Liver (tissue), 9 donors: Measurements from ENCODE around the gene BTG4. TPM values are rescaled to one million over a fixed set of nuclear protein-coding genes. Genes with fewer than 3 reads are reported as not detected.

Source experiments
- DNase-seq: peaks from one replicate; pipeline ENCODE4 v3.0.0-alpha.2; 2017; ENCODE audit warnings: low spot score
- H3K27ac ChIP-seq, 2 donors: one replicate each; pipeline ENCODE4 v1.7.0; 2013; ENCODE audit warnings: inconsistent platforms in 2 of 2, low read length in 2 of 2, control low read depth in 1 of 2, low read depth in 1 of 2, mild to moderate bottlenecking in 1 of 2
- H3K27me3 ChIP-seq, 4 donors: one replicate each; pipeline versions ENCODE4 v1.6.1 to v1.7.0; 2013; ENCODE audit warnings: low read length in 3 of 4, inconsistent platforms in 1 of 4, mild to moderate bottlenecking in 1 of 4, moderate library complexity in 1 of 4; ENCODE audit not compliant: control insufficient read depth in 4 of 4, insufficient read depth in 4 of 4
- H3K36me3 ChIP-seq, 4 donors: one replicate each; pipeline versions ENCODE4 v1.6.1 to v1.7.0; 2013; ENCODE audit warnings: low read length in 3 of 4, mild to moderate bottlenecking in 3 of 4, low read depth in 1 of 4, moderate library complexity in 1 of 4; ENCODE audit not compliant: control insufficient read depth in 4 of 4, insufficient read depth in 3 of 4
- H3K4me1 ChIP-seq, 4 donors: one replicate each; pipeline versions ENCODE4 v1.6.1 to v1.7.0; 2013; ENCODE audit warnings: low read length in 3 of 4, mild to moderate bottlenecking in 3 of 4, moderate library complexity in 1 of 4; ENCODE audit not compliant: control insufficient read depth in 4 of 4, insufficient read depth in 4 of 4
- H3K4me3 ChIP-seq, 3 donors: one replicate each; pipeline versions ENCODE4 v1.6.1 to v1.7.0; 2013; ENCODE audit warnings: low read length in 3 of 3, control low read depth in 1 of 3, low read depth in 1 of 3, mild to moderate bottlenecking in 1 of 3
- H3K9ac ChIP-seq, 2 donors: one replicate each; pipeline ENCODE4 v1.7.0; 2013; ENCODE audit warnings: low read length in 2 of 2, mild to moderate bottlenecking in 2 of 2, moderate library complexity in 2 of 2, control low read depth in 1 of 2, low read depth in 1 of 2
- H3K9me3 ChIP-seq, 4 donors: one replicate each; pipeline versions ENCODE4 v1.6.1 to v1.7.0; 2013; ENCODE audit warnings: low read length in 3 of 4; ENCODE audit not compliant: control insufficient read depth in 4 of 4
- EGR1 ChIP-seq, 2 donors: IDR thresholded peaks; 2 replicates each; pipeline ENCODE4 v1.6.1; 2016 to 2018; ENCODE audit warnings: antibody characterized with exemption in 2 of 2, low read depth in 2 of 2
- FOXA1 ChIP-seq: IDR thresholded peaks from 2 replicates; pipeline ENCODE4 v1.6.1; 2016; ENCODE audit warnings: antibody characterized with exemption
- GABPA ChIP-seq, 2 donors: IDR thresholded peaks in 1 of 2; conservative IDR thresholded peaks in 1 of 2; 2 replicates each; pipeline ENCODE4 v1.6.1; 2016; ENCODE audit warnings: antibody characterized with exemption in 2 of 2, mild to moderate bottlenecking in 1 of 2, moderate library complexity in 1 of 2
- HNF4A ChIP-seq, 2 donors: conservative IDR thresholded peaks; 2 replicates each; pipeline ENCODE4 v1.6.1; 2016; ENCODE audit warnings: antibody characterized with exemption in 2 of 2, mild to moderate bottlenecking in 2 of 2
- HNF4G ChIP-seq: IDR thresholded peaks from 2 replicates; pipeline ENCODE4 v1.6.1; 2016; ENCODE audit warnings: antibody characterized with exemption
- JUND ChIP-seq, 2 donors: IDR thresholded peaks; 2 replicates each; pipeline ENCODE4 v1.6.1; 2016; ENCODE audit warnings: antibody characterized with exemption in 2 of 2
- NR2F2 ChIP-seq: IDR thresholded peaks from 2 replicates; pipeline ENCODE4 v1.6.1; 2016; ENCODE audit warnings: antibody characterized with exemption
- RAD21 ChIP-seq, 2 donors: IDR thresholded peaks; 2 replicates each; pipeline ENCODE4 v1.6.1; 2016; ENCODE audit warnings: antibody characterized with exemption in 2 of 2, mild to moderate bottlenecking in 2 of 2
- RXRA ChIP-seq, 2 donors: IDR thresholded peaks; 2 replicates each; pipeline ENCODE4 v1.6.1; 2017 to 2018; ENCODE audit warnings: antibody characterized with exemption in 2 of 2, mild to moderate bottlenecking in 1 of 2
- SP1 ChIP-seq: IDR thresholded peaks from 2 replicates; pipeline ENCODE4 v1.6.1; 2018; ENCODE audit warnings: antibody characterized with exemption, mild to moderate bottlenecking
- YY1 ChIP-seq: IDR thresholded peaks from 2 replicates; pipeline ENCODE4 v1.6.1; 2016; ENCODE audit warnings: antibody characterized with exemption, mild to moderate bottlenecking
- WGBS: extraction: QIAGEN DNeasy Blood & Tissue Kit; methylation state at CpG from one replicate; pipeline ENCODE4 v1.1.7; 2013; 5-methylcytosine and 5-hydroxymethylcytosine counted together
- polyA plus RNA-seq, 2 donors: library from polyadenylated mRNA; stranded (reverse) in 1 of 2; unstranded in 1 of 2; fragments of 200-250 nt in 1 of 2; fragments of >200 nt in 1 of 2; fragmentation: Nextera tagmentation in 1 of 2; extraction: Ambion mirVana in 1 of 2; gene quantifications; one replicate each; pipeline versions ENCODE4 v1.2.1 to v1.2.3, GENCODE V29; 2013 to 2015
- total RNA-seq, 2 donors: library from RNA; depleted of rRNA; stranded (reverse); fragments of >200 nt; gene quantifications; one replicate each; pipeline ENCODE4 v1.2.3, GENCODE V29; 2014
- TF ChIP-seq, protein P1 (sequence below): IDR thresholded peaks from 2 replicates; pipeline ENCODE4 v1.6.1; 2016; ENCODE audit warnings: antibody characterized with exemption
- TF ChIP-seq, protein P2 (sequence below): fragments of 150-350 bp; IDR thresholded peaks from 2 replicates; pipeline ENCODE4 v1.5.1; 2017; ENCODE audit warnings: improper control_type of control experiment, low read depth, low read length; ENCODE audit not compliant: missing input control
- TF ChIP-seq, protein P3 (sequence below): IDR thresholded peaks from 2 replicates; pipeline ENCODE4 v1.6.1; 2016; ENCODE audit warnings: antibody characterized with exemption, mild to moderate bottlenecking
- TF ChIP-seq, protein P4 (sequence below): IDR thresholded peaks from 2 replicates; pipeline ENCODE4 v1.6.1; 2016; ENCODE audit warnings: antibody characterized with exemption
- TF ChIP-seq, protein P5 (sequence below): IDR thresholded peaks from 2 replicates; pipeline ENCODE4 v1.6.1; 2016; ENCODE audit warnings: antibody characterized with exemption
- donor health status: healthy.
- donor health status: healthy.
- donor health status: healthy.
- donor health status: healthy.
- donor health status: healthy.

BTG4 gene
- total and polyA plus RNA-seq, 4 donors = not detected

DNA sequence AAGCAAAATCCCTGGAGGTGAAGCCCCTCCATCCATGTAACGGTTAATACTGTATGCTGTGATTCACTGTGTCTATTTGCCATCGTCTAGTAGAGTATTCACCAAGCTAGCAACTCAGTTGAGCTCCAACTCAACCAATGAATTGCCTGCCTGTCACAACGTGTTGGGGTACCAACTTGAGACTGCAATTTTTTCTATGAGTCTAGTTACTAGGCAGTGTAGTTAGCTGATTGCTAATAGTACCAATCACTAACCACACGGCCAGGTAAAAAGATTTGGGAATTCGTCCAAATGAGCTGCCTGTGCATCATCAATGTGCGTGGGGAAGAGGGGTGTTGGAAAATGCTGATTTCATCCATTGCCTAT, 1.0 kb upstream of the BTG4 start:
- peaks cover 4 to 9% (median 7%) of the 10 kb centered on the region in 4 donors for H3K4me1 ChIP-seq
- DNase-seq = no peak
- H3K36me3 ChIP-seq = no peaks in the 10 kb centered on the region
- no peak overlapping the region for H3K27ac ChIP-seq
- H3K9me3 ChIP-seq = no peaks in the 10 kb centered on the region
- peaks cover 0 to 10% (median 2%) of the 10 kb centered on the region in 4 donors for H3K27me3 ChIP-seq
- no peak overlapping the region for H3K9ac ChIP-seq
- TF ChIP-seq RAD21 (IDR thresholded peaks at IDR 0.05) (no peak), HNF4G (no peak), SP1 (no peak), NR2F2 (no peak), RXRA (IDR thresholded peaks at IDR 0.05) (no peak), JUND (IDR thresholded peaks at IDR 0.05) (no peak), YY1 (no peak), EGR1 (IDR thresholded peaks at IDR 0.05; ENCODE audit: low read depth in 2 of 2) (no peak), FOXA1 (no peak), GABPA (IDR thresholded peaks at IDR 0.05 in 1 of 2, conservative IDR thresholded peaks at IDR 0.05 in 1 of 2) (no peak)
- TF ChIP-seq, protein P1, sequence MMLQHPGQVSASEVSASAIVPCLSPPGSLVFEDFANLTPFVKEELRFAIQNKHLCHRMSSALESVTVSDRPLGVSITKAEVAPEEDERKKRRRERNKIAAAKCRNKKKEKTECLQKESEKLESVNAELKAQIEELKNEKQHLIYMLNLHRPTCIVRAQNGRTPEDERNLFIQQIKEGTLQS = no peak
- TF ChIP-seq, protein P2, sequence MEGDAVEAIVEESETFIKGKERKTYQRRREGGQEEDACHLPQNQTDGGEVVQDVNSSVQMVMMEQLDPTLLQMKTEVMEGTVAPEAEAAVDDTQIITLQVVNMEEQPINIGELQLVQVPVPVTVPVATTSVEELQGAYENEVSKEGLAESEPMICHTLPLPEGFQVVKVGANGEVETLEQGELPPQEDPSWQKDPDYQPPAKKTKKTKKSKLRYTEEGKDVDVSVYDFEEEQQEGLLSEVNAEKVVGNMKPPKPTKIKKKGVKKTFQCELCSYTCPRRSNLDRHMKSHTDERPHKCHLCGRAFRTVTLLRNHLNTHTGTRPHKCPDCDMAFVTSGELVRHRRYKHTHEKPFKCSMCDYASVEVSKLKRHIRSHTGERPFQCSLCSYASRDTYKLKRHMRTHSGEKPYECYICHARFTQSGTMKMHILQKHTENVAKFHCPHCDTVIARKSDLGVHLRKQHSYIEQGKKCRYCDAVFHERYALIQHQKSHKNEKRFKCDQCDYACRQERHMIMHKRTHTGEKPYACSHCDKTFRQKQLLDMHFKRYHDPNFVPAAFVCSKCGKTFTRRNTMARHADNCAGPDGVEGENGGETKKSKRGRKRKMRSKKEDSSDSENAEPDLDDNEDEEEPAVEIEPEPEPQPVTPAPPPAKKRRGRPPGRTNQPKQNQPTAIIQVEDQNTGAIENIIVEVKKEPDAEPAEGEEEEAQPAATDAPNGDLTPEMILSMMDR = no peak
- TF ChIP-seq, protein P3, sequence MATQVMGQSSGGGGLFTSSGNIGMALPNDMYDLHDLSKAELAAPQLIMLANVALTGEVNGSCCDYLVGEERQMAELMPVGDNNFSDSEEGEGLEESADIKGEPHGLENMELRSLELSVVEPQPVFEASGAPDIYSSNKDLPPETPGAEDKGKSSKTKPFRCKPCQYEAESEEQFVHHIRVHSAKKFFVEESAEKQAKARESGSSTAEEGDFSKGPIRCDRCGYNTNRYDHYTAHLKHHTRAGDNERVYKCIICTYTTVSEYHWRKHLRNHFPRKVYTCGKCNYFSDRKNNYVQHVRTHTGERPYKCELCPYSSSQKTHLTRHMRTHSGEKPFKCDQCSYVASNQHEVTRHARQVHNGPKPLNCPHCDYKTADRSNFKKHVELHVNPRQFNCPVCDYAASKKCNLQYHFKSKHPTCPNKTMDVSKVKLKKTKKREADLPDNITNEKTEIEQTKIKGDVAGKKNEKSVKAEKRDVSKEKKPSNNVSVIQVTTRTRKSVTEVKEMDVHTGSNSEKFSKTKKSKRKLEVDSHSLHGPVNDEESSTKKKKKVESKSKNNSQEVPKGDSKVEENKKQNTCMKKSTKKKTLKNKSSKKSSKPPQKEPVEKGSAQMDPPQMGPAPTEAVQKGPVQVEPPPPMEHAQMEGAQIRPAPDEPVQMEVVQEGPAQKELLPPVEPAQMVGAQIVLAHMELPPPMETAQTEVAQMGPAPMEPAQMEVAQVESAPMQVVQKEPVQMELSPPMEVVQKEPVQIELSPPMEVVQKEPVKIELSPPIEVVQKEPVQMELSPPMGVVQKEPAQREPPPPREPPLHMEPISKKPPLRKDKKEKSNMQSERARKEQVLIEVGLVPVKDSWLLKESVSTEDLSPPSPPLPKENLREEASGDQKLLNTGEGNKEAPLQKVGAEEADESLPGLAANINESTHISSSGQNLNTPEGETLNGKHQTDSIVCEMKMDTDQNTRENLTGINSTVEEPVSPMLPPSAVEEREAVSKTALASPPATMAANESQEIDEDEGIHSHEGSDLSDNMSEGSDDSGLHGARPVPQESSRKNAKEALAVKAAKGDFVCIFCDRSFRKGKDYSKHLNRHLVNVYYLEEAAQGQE = no peak
- TF ChIP-seq, protein P4, sequence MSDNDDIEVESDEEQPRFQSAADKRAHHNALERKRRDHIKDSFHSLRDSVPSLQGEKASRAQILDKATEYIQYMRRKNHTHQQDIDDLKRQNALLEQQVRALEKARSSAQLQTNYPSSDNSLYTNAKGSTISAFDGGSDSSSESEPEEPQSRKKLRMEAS = no peak
- H3K4me3 ChIP-seq = no peak overlapping the region
- WGBS = 28% methylated on average over 6 of the region's 6 CpGs

DNA sequence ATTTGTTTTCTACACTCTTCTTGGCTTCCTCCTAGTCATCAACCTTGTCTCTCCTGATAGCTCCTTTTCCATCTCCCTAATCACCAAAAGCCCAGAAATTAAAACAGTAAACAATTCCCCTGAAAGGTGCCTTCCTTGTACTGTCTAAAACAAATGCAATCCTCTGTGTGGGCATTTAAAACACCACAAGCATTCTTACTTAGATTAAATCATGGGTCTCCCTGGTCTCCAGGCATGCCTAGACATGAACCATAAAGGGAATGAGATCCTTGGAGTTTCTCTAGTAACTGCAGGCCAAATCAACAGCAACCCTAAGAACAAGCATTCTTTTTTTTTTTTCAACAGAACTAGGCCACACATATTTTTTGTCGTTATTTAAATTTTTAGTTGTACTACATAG, 1.9 kb downstream of the BTG4 start:
- Histone ChIP-seq H3K27ac (no peak overlapping the region), H3K9me3 (no peaks in the 10 kb centered on the region), H3K36me3 (no peaks in the 10 kb centered on the region), H3K4me1 (peaks cover 4 to 9% (median 7%) of the 10 kb centered on the region in 4 donors), H3K9ac (no peak overlapping the region), H3K27me3 (peaks cover 0 to 10% (median 2%) of the 10 kb centered on the region in 4 donors), H3K4me3 (no peak overlapping the region)
- no peak for DNase-seq
- TF ChIP-seq, protein P2 = no peak
- no peak for TF ChIP-seq RAD21 (IDR thresholded peaks at IDR 0.05)
- TF ChIP-seq, protein P5, sequence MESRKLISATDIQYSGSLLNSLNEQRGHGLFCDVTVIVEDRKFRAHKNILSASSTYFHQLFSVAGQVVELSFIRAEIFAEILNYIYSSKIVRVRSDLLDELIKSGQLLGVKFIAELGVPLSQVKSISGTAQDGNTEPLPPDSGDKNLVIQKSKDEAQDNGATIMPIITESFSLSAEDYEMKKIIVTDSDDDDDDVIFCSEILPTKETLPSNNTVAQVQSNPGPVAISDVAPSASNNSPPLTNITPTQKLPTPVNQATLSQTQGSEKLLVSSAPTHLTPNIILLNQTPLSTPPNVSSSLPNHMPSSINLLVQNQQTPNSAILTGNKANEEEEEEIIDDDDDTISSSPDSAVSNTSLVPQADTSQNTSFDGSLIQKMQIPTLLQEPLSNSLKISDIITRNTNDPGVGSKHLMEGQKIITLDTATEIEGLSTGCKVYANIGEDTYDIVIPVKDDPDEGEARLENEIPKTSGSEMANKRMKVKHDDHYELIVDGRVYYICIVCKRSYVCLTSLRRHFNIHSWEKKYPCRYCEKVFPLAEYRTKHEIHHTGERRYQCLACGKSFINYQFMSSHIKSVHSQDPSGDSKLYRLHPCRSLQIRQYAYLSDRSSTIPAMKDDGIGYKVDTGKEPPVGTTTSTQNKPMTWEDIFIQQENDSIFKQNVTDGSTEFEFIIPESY = no peak
- TF ChIP-seq, protein P3 = no peak
- no peak for TF ChIP-seq EGR1 (IDR thresholded peaks at IDR 0.05; ENCODE audit: low read depth in 2 of 2)
- TF ChIP-seq, protein P4 = no peak
- no peak for TF ChIP-seq HNF4G
- TF ChIP-seq FOXA1 = no peak
- no peak for TF ChIP-seq GABPA (IDR thresholded peaks at IDR 0.05 in 1 of 2, conservative IDR thresholded peaks at IDR 0.05 in 1 of 2)
- TF ChIP-seq HNF4A (conservative IDR thresholded peaks at IDR 0.05) = no peak
- WGBS = 93% methylated on average over 1 of the region's 1 CpG
